MM.1S (cell line): Measurements from ENCODE around the gene CCDC150.

Experiments
- DNase-seq: peaks from one replicate; pipeline ENCODE4 v3.0.0-alpha.2; 2015
- H2AFZ ChIP-seq: fragments of 300-600 bp; sonication (generic); 2 replicates; pipeline ENCODE4 v1.6.0; 2016; ENCODE audit warnings: antibody characterized with exemption, low read length
- H3F3A ChIP-seq: fragments of 300-600 bp; sonication (generic); 2 replicates; pipeline ENCODE4 v1.6.1; 2016; ENCODE audit warnings: mild to moderate bottlenecking, antibody characterized with exemption, low read length, moderate library complexity, mixed read lengths; ENCODE audit not compliant: insufficient read depth
- H3K27ac ChIP-seq: fragments of 300-600 bp; sonication (generic); 2 replicates; pipeline ENCODE4 v1.5.1; 2016; ENCODE audit warnings: mild to moderate bottlenecking, low read length
- H3K27me3 ChIP-seq: fragments of 300-600 bp; sonication (generic); replicated peaks from 2 replicates; pipeline ENCODE4 v1.6.0; 2016; ENCODE audit warnings: low read length; ENCODE audit not compliant: insufficient read depth
- H3K36me3 ChIP-seq: fragments of 300-600 bp; sonication (generic); replicated peaks from 2 replicates; pipeline ENCODE4 v1.6.1; 2016; ENCODE audit warnings: mild to moderate bottlenecking, low read length, mixed read lengths; ENCODE audit not compliant: insufficient read depth
- H3K4me1 ChIP-seq: fragments of 300-600 bp; sonication (generic); 2 replicates; pipeline ENCODE4 v1.6.1; 2016; ENCODE audit warnings: low read length, mixed read lengths
- H3K4me2 ChIP-seq: fragments of 300-600 bp; sonication (generic); 2 replicates; pipeline ENCODE4 v1.6.0; 2016; ENCODE audit warnings: low read depth, low read length
- H3K4me3 ChIP-seq: fragments of 300-600 bp; sonication (generic); 2 replicates; pipeline ENCODE4 v1.5.1; 2016; ENCODE audit warnings: low read length, mixed read lengths
- H3K79me2 ChIP-seq: fragments of 300-600 bp; sonication (generic); 2 replicates; pipeline ENCODE4 v1.6.1; 2016; ENCODE audit warnings: mixed run types, low read length, mixed read lengths
- H3K9ac ChIP-seq: fragments of 300-600 bp; sonication (generic); 2 replicates; pipeline ENCODE4 v1.6.1; 2016; ENCODE audit warnings: low read length, mixed read lengths
- H3K9me2 ChIP-seq: fragments of 300-600 bp; sonication (generic); replicated peaks from 2 replicates; pipeline ENCODE4 v1.6.1; 2016; ENCODE audit warnings: mild to moderate bottlenecking, low read length, mixed read lengths; ENCODE audit not compliant: insufficient read depth
- H3K9me3 ChIP-seq: fragments of 300-600 bp; sonication (generic); replicated peaks from 2 replicates; pipeline ENCODE4 v1.6.1; 2016; ENCODE audit warnings: mild to moderate bottlenecking, low read length, mixed read lengths; ENCODE audit not compliant: insufficient read depth
- H4K20me1 ChIP-seq: fragments of 300-600 bp; sonication (generic); 2 replicates; pipeline ENCODE4 v1.6.1; 2016; ENCODE audit warnings: mild to moderate bottlenecking, low read length, moderate library complexity, mixed read lengths; ENCODE audit not compliant: insufficient read depth
- EZH2 ChIP-seq: fragments of 300-600 bp; sonication (generic); optimal IDR thresholded peaks from 2 replicates; pipeline ENCODE3; 2017; ENCODE audit warnings: low read depth, mild to moderate bottlenecking, antibody characterized with exemption, low read length, mixed read lengths
- EZH2phosphoT487 ChIP-seq: fragments of 300-600 bp; sonication (generic); IDR thresholded peaks from 2 replicates; pipeline ENCODE4 v1.6.1; 2018; ENCODE audit warnings: antibody characterized with exemption, low read length
- TF ChIP-seq, protein P1 (sequence below): fragments of 300-600 bp; sonication (generic); IDR thresholded peaks from 2 replicates; pipeline ENCODE4 v1.5.1; 2016; ENCODE audit warnings: antibody characterized with exemption, low read length, mixed read lengths

The CCDC150 gene

DNA sequence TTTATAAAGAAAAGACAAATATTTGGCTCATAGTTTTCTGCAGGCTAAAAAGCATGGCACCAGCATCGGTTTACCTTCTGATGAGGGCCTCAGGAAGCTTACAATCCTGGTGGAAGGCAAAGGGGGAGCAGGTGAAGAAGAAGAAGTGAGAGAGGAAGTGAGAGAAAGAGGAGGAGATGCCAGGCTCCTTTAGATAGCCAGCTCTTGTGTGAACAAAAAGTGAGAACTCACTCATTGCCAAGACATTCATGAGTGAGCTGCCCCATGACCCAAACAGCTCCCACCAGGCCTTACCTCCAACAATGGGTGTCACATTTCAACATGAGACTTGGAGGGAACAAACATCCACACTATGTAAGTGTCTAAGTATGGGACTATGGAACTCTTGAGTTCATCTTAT, 14.3 kb downstream of the CCDC150 start:
- no peak for DNase-seq
- no peaks in the 10 kb centered on the region for H3F3A ChIP-seq
- H3K27me3 ChIP-seq: no peaks in the 10 kb centered on the region
- no peak overlapping the region for H3K4me3 ChIP-seq
- no peak overlapping the region for H3K27ac ChIP-seq
- H3K4me1 ChIP-seq: no peaks in the 10 kb centered on the region
- H3K9me2 ChIP-seq: no peaks in the 10 kb centered on the region
- no peak for TF ChIP-seq EZH2
- TF ChIP-seq EZH2phosphoT487: no peak
- TF ChIP-seq, protein P1, sequence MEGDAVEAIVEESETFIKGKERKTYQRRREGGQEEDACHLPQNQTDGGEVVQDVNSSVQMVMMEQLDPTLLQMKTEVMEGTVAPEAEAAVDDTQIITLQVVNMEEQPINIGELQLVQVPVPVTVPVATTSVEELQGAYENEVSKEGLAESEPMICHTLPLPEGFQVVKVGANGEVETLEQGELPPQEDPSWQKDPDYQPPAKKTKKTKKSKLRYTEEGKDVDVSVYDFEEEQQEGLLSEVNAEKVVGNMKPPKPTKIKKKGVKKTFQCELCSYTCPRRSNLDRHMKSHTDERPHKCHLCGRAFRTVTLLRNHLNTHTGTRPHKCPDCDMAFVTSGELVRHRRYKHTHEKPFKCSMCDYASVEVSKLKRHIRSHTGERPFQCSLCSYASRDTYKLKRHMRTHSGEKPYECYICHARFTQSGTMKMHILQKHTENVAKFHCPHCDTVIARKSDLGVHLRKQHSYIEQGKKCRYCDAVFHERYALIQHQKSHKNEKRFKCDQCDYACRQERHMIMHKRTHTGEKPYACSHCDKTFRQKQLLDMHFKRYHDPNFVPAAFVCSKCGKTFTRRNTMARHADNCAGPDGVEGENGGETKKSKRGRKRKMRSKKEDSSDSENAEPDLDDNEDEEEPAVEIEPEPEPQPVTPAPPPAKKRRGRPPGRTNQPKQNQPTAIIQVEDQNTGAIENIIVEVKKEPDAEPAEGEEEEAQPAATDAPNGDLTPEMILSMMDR: no peak
- H3K79me2 ChIP-seq: peaks cover 23% of the 10 kb centered on the region
- no peak overlapping the region for H2AFZ ChIP-seq
- no peak overlapping the region for H3K9ac ChIP-seq
- no peaks in the 10 kb centered on the region for H3K36me3 ChIP-seq
- H3K9me3 ChIP-seq: peaks cover 8% of the 10 kb centered on the region; the same call in 1 of the 2 replicates
- H4K20me1 ChIP-seq: no peaks in the 10 kb centered on the region
- no peak overlapping the region for H3K4me2 ChIP-seq

DNA sequence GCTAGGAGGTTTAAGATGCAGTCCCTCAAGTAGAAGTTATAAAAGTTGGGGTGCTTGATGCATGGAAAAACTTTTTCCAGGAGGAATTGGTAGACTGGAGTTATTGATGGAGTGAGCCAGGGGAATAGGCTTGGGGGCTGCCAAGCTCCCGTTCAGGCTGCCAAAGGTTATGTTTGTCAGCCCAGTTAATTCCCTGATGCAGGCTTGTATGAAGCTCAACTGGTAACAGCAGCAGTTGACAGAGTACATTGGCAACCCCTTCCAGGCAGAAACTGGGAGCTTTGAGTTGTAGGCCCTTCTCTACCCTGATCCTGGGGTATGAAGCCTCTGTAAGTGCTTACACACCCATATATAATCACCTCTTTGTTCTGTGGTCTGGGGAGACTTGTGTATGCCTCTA, 16.2 kb downstream of the CCDC150 start:
- no peak overlapping the region for H3K27ac ChIP-seq
- no peaks in the 10 kb centered on the region for H4K20me1 ChIP-seq
- H3K27me3 ChIP-seq: no peaks in the 10 kb centered on the region
- TF ChIP-seq, protein P1: no peak
- no peak overlapping the region for H3K9ac ChIP-seq
- H3F3A ChIP-seq: no peaks in the 10 kb centered on the region
- no peak overlapping the region for H3K4me2 ChIP-seq
- no peaks in the 10 kb centered on the region for H3K9me2 ChIP-seq
- peaks cover 17% of the 10 kb centered on the region; the same call in 1 of the 2 replicates for H3K79me2 ChIP-seq
- H2AFZ ChIP-seq: no peak overlapping the region
- H3K9me3 ChIP-seq: peaks cover 8% of the 10 kb centered on the region; the same call in 1 of the 2 replicates
- no peak overlapping the region for H3K4me3 ChIP-seq
- H3K4me1 ChIP-seq: no peaks in the 10 kb centered on the region
- no peaks in the 10 kb centered on the region for H3K36me3 ChIP-seq
- no peak for DNase-seq

DNA sequence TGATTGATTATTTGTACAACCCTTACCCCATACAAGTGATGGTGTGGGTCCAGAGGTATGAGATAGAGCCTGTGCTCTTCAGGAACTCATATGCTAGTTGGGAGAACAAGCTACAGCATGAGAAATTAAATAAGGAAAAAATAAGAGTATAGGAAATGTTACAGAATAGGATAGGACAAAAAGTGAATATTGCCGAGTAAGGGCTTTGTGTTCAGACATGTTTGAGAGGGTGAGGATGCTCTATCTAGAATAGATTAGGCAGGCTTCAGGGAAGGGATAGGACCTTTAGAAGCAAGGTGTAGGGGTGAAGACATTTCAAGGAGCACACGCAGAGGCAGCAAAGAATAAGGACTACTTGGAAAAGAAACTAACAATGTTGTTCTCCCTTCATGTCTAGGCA, 17.8 kb downstream of the CCDC150 start:
- Histone ChIP-seq H3K9ac (no peak overlapping the region), H3K36me3 (no peaks in the 10 kb centered on the region), H3K4me1 (no peaks in the 10 kb centered on the region), H3F3A (no peaks in the 10 kb centered on the region), H3K9me3 (no peaks in the 10 kb centered on the region), H3K27ac (no peak overlapping the region), H4K20me1 (no peaks in the 10 kb centered on the region), H2AFZ (no peak overlapping the region), H3K9me2 (no peaks in the 10 kb centered on the region), H3K4me2 (no peak overlapping the region), H3K4me3 (no peak overlapping the region), H3K79me2 (peaks cover 5% of the 10 kb centered on the region; the same call in 1 of the 2 replicates), H3K27me3 (no peaks in the 10 kb centered on the region)
- TF ChIP-seq EZH2: no peak
- DNase-seq: no peak

- H3K36me3 ChIP-seq: no peaks in the 10 kb centered on the region
- no peaks in the 10 kb centered on the region for H3K4me1 ChIP-seq
- no peak overlapping the region for H3K4me2 ChIP-seq
- H3K27me3 ChIP-seq: no peaks in the 10 kb centered on the region
- no peak overlapping the region for H3K4me3 ChIP-seq
- H3K9ac ChIP-seq: no peak overlapping the region
- TF ChIP-seq, protein P1: no peak
- TF ChIP-seq EZH2phosphoT487: no peak
- no peak for TF ChIP-seq EZH2
- no peak overlapping the region for H3K27ac ChIP-seq
- H3K9me2 ChIP-seq: no peaks in the 10 kb centered on the region
- H3K9me3 ChIP-seq: no peaks in the 10 kb centered on the region
- H2AFZ ChIP-seq: no peak overlapping the region
- peaks cover 2% of the 10 kb centered on the region; the same call in 1 of the 2 replicates for H3K79me2 ChIP-seq
- DNase-seq: no peak
- no peaks in the 10 kb centered on the region for H4K20me1 ChIP-seq
- H3F3A ChIP-seq: no peaks in the 10 kb centered on the region
Observed at GRCh38 chr2:196659844-196660243, 20.3 kb downstream of the CCDC150 start.
